Measurements from ENCODE around the gene ZDHHC11. TPM values are rescaled to one million over a fixed set of nuclear protein-coding genes. Genes with fewer than 3 reads are reported as not detected.
"Not testable (repeated sequence)": the region's sequence is repeated elsewhere in the genome, so short reads cannot be mapped to it uniquely, and the experiment has no call there.

The ZDHHC11 gene
- total RNA-seq, 1 donor from 2014 or later, result 6.3 TPM

DNA sequence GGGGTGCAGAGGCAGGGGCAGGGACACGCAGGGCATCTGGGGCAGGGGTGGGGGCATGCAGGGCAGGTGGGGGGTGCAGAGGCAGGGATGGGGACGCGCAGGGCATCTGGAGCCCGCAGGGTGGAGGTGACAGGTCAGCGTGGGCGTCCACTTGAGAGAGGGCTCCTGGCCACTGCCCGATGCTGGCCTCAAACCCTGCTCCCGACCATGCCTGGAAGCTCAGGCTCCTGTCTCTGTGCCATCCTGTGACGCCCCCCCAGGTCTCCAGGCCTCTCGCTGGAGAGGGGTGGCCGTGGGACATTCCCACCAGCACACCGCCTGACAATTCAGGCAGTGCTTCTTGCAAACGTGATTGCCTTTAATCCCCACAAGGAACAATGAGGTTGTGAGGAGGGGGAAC is 99.3 kb downstream of the ZDHHC11 start:
- Mint-ChIP-seq H3K36me3 (ENCODE audit: unreplicated experiment) (no peaks in the 10 kb centered on the region), H3K4me1 (ENCODE audit: unreplicated experiment) (no peaks in the 10 kb centered on the region), H3K27me3 (ENCODE audit: unreplicated experiment) (peaks cover 2% of the 10 kb centered on the region), H3K9me3 (ENCODE audit: unreplicated experiment) (no peaks in the 10 kb centered on the region), H3K4me3 (ENCODE audit: unreplicated experiment) (no peak overlapping the region), H3K27ac (ENCODE audit: unreplicated experiment) (no peak overlapping the region)
- DNase-seq (ENCODE audit: extremely low spot score, unreplicated experiment), result no peak
- TF ChIP-seq CTCF (IDR thresholded peaks at IDR 0.05), result no peak

DNA sequence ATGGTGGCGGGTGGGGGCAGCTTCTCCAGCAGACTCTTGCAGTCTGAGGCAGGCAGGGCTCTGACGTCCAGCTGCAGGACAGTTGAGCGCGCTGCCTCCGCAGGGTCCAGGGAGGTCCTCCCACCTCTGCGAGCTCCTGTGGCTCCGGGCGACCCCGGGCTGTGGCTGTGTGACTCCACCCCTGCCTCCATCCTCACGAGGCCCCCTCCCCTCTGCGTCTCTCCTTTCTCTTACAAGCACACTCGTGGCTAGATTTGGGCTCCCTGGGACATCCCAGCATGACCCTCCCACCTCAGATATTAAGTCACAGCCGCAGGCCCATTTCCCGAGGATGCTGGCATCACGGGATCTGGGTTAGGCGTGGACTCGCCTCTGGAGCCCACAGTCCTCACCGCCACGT is 100.6 kb downstream of the ZDHHC11 start:
- H3K36me3 Mint-ChIP-seq (ENCODE audit: unreplicated experiment); H3K4me1 Mint-ChIP-seq (ENCODE audit: unreplicated experiment); H3K27me3 Mint-ChIP-seq (ENCODE audit: unreplicated experiment); H3K27ac Mint-ChIP-seq (ENCODE audit: unreplicated experiment); H3K9me3 Mint-ChIP-seq (ENCODE audit: unreplicated experiment); H3K4me3 Mint-ChIP-seq (ENCODE audit: unreplicated experiment); DNase-seq (ENCODE audit: extremely low spot score, unreplicated experiment): not testable (repeated sequence)

DNA sequence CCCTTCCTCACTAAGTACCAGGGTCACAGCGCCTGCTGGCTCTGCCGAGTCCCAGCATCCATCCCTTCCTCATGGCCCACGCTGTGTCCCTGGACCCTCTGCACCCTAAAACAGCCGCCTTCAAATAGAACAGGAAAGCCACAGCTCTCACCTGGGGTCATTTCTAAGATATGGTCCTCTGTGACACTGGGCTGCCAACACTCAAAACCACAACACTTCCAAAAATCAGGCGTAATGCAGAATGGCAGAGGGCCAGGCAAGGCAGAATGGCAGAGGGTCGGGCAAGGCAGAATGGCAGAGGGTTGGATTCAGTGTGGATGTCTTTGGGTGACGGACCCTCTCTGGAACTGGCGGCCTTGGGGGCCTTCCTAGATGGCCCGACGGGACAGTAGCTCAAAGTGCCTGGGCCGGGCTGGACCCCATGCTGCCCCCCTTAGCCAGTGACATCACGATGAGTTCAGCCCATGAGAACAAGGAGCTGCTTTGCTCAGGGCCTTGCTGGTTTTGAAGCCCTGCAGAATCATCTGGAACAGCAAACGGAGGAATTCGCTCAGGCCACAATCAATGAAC is 101.6 kb downstream of the ZDHHC11 start:
- Mint-ChIP-seq H3K27ac (ENCODE audit: unreplicated experiment) (no peak overlapping the region), H3K27me3 (ENCODE audit: unreplicated experiment) (peaks cover under 1% of the 10 kb centered on the region), H3K9me3 (ENCODE audit: unreplicated experiment) (no peaks in the 10 kb centered on the region), H3K4me1 (ENCODE audit: unreplicated experiment) (no peaks in the 10 kb centered on the region), H3K4me3 (ENCODE audit: unreplicated experiment) (no peak overlapping the region), H3K36me3 (ENCODE audit: unreplicated experiment) (no peaks in the 10 kb centered on the region)
- TF ChIP-seq CTCF (IDR thresholded peaks at IDR 0.05), result no peak
- DNase-seq (ENCODE audit: extremely low spot score, unreplicated experiment), result no peak

GRCh38 chr5:748011-748980 is 102.5 kb downstream of the ZDHHC11 start:
- DNase-seq (ENCODE audit: extremely low spot score, unreplicated experiment); H3K27me3 Mint-ChIP-seq (ENCODE audit: unreplicated experiment); H3K9me3 Mint-ChIP-seq (ENCODE audit: unreplicated experiment); H3K4me1 Mint-ChIP-seq (ENCODE audit: unreplicated experiment); H3K36me3 Mint-ChIP-seq (ENCODE audit: unreplicated experiment); H3K4me3 Mint-ChIP-seq (ENCODE audit: unreplicated experiment); H3K27ac Mint-ChIP-seq (ENCODE audit: unreplicated experiment): not testable (repeated sequence)

DNA sequence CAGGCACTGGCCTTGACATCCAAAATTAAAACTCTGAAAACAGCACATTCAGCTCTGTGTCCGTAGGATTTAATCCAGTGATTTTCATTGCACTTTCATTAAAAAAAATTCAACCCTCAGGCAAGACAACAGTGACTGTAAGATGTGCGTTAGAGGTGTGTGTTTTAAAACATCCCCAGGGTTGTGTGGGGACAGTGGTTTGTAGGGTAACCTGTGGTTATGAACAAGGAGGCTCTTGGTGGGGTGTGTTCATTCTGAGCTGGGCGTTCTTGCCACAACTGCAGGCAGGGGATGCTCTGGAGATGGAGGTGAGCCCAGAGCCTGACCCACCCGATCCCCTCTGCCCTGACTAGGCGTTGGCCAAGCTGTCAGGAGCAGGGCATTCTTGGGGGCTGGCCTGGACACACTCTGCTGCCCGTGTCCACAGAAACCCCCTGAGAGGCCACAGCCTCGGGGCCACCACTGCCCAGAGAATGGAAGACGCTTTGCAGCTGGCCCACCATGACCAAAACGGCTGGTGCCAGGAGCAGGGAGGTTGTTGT is 103.4 kb downstream of the ZDHHC11 start:
- H3K4me3 Mint-ChIP-seq (ENCODE audit: unreplicated experiment); H3K27ac Mint-ChIP-seq (ENCODE audit: unreplicated experiment); H3K36me3 Mint-ChIP-seq (ENCODE audit: unreplicated experiment); H3K4me1 Mint-ChIP-seq (ENCODE audit: unreplicated experiment); H3K9me3 Mint-ChIP-seq (ENCODE audit: unreplicated experiment); DNase-seq (ENCODE audit: extremely low spot score, unreplicated experiment): not testable (repeated sequence)
- peaks cover 10% of the 10 kb centered on the region for H3K27me3 Mint-ChIP-seq (ENCODE audit: unreplicated experiment)

DNA sequence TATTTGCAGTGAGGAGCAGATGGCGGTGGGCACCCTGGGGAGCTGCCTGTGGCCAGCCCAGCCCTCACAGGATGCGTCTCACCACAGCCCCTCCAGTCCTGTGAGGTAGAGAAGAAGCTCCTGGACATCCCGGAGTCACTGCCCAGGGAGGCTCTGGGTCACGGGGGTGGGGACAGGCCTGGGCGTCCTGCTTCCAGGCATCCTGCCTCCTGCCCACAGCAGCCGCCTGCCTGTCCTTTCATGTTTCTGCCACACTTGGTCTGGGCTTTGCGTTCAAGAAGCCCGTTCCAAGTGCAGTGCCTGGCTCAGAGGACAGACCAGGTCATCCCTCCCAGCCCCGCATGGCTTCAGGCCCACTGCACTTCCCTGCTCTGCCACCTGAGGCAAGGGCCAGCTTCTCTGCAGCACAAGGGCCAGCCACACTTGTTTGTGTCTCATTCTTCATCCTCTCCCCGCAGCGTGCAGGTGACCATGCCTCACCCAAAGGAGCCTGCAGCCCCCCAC is 104.5 kb downstream of the ZDHHC11 start:
- H3K4me3 Mint-ChIP-seq (ENCODE audit: unreplicated experiment), result no peak overlapping the region
- no peaks in the 10 kb centered on the region for H3K9me3 Mint-ChIP-seq (ENCODE audit: unreplicated experiment)
- DNase-seq (ENCODE audit: extremely low spot score, unreplicated experiment), result no peak
- no peaks in the 10 kb centered on the region for H3K36me3 Mint-ChIP-seq (ENCODE audit: unreplicated experiment)
- H3K27ac Mint-ChIP-seq (ENCODE audit: unreplicated experiment), result no peak overlapping the region
- no peak for TF ChIP-seq CTCF (IDR thresholded peaks at IDR 0.05)
- peaks cover 11% of the 10 kb centered on the region for H3K27me3 Mint-ChIP-seq (ENCODE audit: unreplicated experiment)
- H3K4me1 Mint-ChIP-seq (ENCODE audit: unreplicated experiment), result no peaks in the 10 kb centered on the region

Other genes with a start within 250 kb of the ZDHHC11 start
- gene CEP72, start 238.6 kb downstream of the ZDHHC11 start, total RNA-seq, result 5.4 and 7.6 TPM in 2 replicates
- 0.13 and 0.16 TPM in 2 replicates for gene TPPP, start 157.6 kb downstream of the ZDHHC11 start, total RNA-seq
- not detected in 2 replicates for gene ZDHHC11B, start 66.3 kb downstream of the ZDHHC11 start, total RNA-seq
- 38.2 and 39.4 TPM in 2 replicates for gene BRD9, start 41.8 kb upstream of the ZDHHC11 start, total RNA-seq
- gene TRIP13, start 41.9 kb upstream of the ZDHHC11 start, total RNA-seq, result 4.1 and 6.9 TPM in 2 replicates
- gene NKD2, start 157.8 kb upstream of the ZDHHC11 start, total RNA-seq, result not detected in 2 replicates